ENCODE data around the gene RBM38.

DNA sequence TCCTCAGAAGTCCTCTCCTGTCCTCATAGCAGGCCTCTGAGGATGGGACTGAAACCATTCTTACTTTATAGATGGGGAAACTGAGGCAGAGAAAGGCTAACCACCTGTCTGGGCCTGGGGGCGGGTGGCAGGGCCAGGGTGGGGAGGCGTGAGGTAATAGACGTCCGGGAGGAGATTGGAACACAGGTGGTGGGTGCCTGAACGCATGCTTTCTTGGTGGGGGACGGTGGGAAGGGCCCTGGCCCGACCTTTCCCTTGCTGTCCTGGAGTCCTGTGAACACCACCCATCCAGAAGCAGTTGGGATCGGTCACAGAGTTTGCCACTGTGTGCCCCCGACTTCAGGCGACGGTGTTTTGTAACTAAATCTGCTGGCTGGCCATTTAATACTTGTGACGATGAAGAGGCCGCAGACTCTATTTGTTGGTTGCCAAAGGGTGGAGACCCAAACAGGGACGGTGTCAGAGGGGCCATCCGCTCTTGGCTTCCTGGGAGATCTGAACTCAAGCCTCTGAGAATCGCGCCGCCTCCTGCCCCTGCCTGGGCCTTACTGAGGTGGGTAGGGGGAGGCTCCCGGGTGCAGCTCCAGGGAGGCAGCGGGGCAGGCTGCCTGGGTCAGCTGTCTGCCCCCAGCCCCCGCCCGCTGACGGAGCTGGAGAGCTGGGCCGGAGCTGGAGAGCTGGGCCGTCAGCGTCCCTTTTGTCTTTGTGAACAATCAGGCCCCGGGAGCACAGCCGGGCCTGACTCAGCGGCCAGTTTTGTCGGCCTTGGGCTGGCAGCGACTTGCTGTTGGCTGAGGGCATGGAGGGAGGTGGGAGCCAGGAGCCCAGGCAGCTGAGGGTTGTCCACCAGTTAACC, 4.1 kb downstream of the RBM38 start:
- no peak for TF ChIP-seq CTCF (IDR thresholded peaks at IDR 0.05; ENCODE audit: insufficient read depth, low read length, poor library complexity, severe bottlenecking)
- TF ChIP-seq EZH2phosphoT487 (conservative IDR thresholded peaks at IDR 0.05; ENCODE audit: low read length) = no peak
